ENCODE data around the gene SELENON. TPM values are rescaled to one million over a fixed set of nuclear protein-coding genes. Genes with fewer than 3 reads are reported as not detected.

The SELENON gene
- total and polyA plus RNA-seq, 10 of the 15 experiments (the other 5 are each of a cell fraction or from before 2014, with no cell fraction given): 0.07 to 5.1 (median 0.80) TPM

DNA sequence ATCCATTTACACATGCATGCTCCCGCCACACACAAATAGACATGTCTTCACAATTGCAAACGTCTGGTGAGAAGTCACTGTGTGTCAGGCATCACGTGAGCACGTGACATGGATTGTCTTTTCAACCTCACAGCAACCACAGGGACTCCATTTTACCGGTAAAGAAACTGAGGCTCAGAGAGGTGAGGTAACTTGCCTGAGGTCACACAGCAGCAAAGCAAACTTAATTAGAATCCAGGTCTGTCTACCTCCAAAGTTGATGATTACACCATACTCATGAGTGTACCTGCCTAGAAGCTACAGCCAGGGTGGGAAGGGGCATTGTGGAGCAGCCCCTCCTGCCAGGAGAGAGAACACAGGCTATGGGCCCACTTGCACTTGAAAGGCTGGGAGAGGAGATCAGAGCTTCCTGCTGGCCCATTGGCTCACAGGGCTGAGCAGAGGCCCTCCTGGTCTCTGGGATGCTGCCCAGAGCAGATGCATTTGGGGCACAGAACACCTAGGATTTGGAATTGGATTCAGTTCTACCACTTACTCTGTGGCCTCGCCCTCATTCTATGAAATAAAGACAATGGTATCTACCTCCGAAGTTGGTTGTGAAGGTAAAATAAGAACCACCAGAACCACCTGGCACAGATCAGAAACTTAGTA, 44.4 kb upstream of the SELENON start:
- CTCF ChIA-PET: interaction anchor here (0.9 kb wide), 1 partner anchor 40 kb away, joined by 3 read pairs; no protein-coding TSS in a partner anchor

More for the DNA sequence above, 44.4 kb upstream of the SELENON start:
- no peak for ATAC-seq
- TF ChIP-seq CREB1 (IDR thresholded peaks at IDR 0.05; ENCODE audit: low read depth) (no peak), NR2C1 (IDR thresholded peaks at IDR 0.05) (no peak), ZZZ3 (IDR thresholded peaks at IDR 0.05; ENCODE audit: control insufficient read depth, insufficient read length, low read depth) (no peak), POLR2AphosphoS2 (IDR thresholded peaks at IDR 0.05; ENCODE audit: low read depth, low read length) (no peak), BHLHE40 (IDR thresholded peaks at IDR 0.05; ENCODE audit: borderline replicate concordance in 1 of 2, low read depth in 2 of 2, low read length in 1 of 2) (peak in 1 of 2 experiments; percentile 47; a peak in 1 of 4 replicates)
- TF ChIP-seq, protein P1, sequence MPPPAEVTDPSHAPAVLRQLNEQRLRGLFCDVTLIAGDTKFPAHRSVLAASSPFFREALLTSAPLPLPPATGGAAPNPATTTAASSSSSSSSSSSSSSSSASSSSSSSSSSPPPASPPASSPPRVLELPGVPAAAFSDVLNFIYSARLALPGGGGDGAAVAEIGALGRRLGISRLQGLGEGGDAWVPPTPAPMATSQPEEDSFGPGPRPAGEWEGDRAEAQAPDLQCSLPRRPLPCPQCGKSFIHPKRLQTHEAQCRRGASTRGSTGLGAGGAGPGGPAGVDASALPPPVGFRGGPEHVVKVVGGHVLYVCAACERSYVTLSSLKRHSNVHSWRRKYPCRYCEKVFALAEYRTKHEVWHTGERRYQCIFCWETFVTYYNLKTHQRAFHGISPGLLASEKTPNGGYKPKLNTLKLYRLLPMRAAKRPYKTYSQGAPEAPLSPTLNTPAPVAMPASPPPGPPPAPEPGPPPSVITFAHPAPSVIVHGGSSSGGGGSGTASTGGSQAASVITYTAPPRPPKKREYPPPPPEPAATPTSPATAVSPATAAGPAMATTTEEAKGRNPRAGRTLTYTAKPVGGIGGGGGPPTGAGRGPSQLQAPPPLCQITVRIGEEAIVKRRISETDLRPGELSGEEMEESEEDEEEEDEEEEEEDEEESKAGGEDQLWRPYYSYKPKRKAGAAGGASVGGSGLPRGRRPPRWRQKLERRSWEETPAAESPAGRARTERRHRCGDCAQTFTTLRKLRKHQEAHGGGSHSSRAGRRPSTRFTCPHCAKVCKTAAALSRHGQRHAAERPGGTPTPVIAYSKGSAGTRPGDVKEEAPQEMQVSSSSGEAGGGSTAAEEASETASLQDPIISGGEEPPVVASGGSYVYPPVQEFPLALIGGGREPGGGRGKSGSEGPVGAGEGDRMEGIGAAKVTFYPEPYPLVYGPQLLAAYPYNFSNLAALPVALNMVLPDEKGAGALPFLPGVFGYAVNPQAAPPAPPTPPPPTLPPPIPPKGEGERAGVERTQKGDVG (CRISPR knock-in tag; IDR thresholded peaks at IDR 0.05): no peak
- TF ChIP-seq, protein P2, sequence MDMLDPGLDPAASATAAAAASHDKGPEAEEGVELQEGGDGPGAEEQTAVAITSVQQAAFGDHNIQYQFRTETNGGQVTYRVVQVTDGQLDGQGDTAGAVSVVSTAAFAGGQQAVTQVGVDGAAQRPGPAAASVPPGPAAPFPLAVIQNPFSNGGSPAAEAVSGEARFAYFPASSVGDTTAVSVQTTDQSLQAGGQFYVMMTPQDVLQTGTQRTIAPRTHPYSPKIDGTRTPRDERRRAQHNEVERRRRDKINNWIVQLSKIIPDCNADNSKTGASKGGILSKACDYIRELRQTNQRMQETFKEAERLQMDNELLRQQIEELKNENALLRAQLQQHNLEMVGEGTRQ (IDR thresholded peaks at IDR 0.05; ENCODE audit: borderline replicate concordance, low read depth, low read length): no peak
- peaks cover 3% of the 10 kb centered on the region; the same call in 1 of the 2 replicates for H4K20me1 ChIP-seq (ENCODE audit: control insufficient read depth, insufficient read depth)
- H3K27ac ChIP-seq (ENCODE audit: control insufficient read depth, insufficient read depth): no peak overlapping the region
- in situ Hi-C loops (cut with MboI): no loop called here
- BruUV-seq (replicated peaks): no TSS peak
- FAIRE-seq: no peak
- H3K27me3 ChIP-seq (replicated peaks in 1 of 2; ENCODE audit: control insufficient read depth in 2 of 2, insufficient read depth in 2 of 2, low read length in 1 of 2): peaks cover 3 to 5% of the 10 kb centered on the region in 2 experiments
- WGBS (ENCODE audit: insufficient coverage, insufficient replicate concordance, low lambda C conversion rate, missing lambda C conversion rate): 26% methylated on average over 7 of the region's 7 CpGs
- no peaks in the 10 kb centered on the region for H3K79me2 ChIP-seq (ENCODE audit: control insufficient read depth, insufficient read depth, low read length)
- H3K36me3 ChIP-seq (ENCODE audit: control insufficient read depth in 2 of 2, insufficient read depth in 2 of 2, low read length in 1 of 2): no peaks in the 10 kb centered on the region
- DNase-seq (ENCODE audit: low read depth, low spot score): no peak
- intact Hi-C loops (cut with micrococcal nuclease; ENCODE audit: unreplicated experiment): no loop called here
- no peaks in the 10 kb centered on the region for H3K4me1 ChIP-seq (ENCODE audit: control insufficient read depth, insufficient read depth, low read length)
- ChIA-PET POLR2A (interaction anchor here (0.6 kb wide), 1 partner anchor 175 kb away, joined by 3 read pairs; no protein-coding TSS in a partner anchor), SMC1A (ENCODE audit: uncharacterized antibody, unreplicated experiment) (no interaction called here), RAD21 (ENCODE audit: unreplicated experiment) (no interaction called here)
- no peak overlapping the region for H3K4me3 ChIP-seq
- no peaks in the 10 kb centered on the region for H3K9me3 ChIP-seq (replicated peaks; ENCODE audit: control insufficient read depth, insufficient read depth, low read length)
- H2AFZ ChIP-seq (ENCODE audit: control insufficient read depth, low read depth, low read length): no peak overlapping the region
- no peak overlapping the region for H3K9ac ChIP-seq (ENCODE audit: control insufficient read depth, insufficient read depth, low read length)
- H3K4me2 ChIP-seq (ENCODE audit: control insufficient read depth, insufficient read depth): no peak overlapping the region

Data from GM12878 (cell line).